Gastrocnemius medialis (tissue), 4 donors: ENCODE data around the gene ATP6V0E1.

Source experiments
- CTCF ChIP-seq, 5 experiments: fragments of 450-650 bp in 3 of 5; fragments of 200-600 bp in 2 of 5; sonication (generic) in 2 of 5; IDR thresholded peaks in 4 of 5; conservative IDR thresholded peaks in 1 of 5; 1 replicate in 4 of 5; 2 replicates in 1 of 5; pipeline ENCODE4 v1.5.1; 2016 to 2019; ENCODE audit warnings: antibody characterized with exemption in 5 of 5, mild to moderate bottlenecking in 3 of 5, moderate library complexity in 3 of 5
- POLR2A ChIP-seq, 2 donors: fragments of 450-650 bp; IDR thresholded peaks; one replicate each; pipeline ENCODE4 v1.6.1; 2017; ENCODE audit warnings: antibody characterized with exemption in 2 of 2, mild to moderate bottlenecking in 2 of 2, moderate library complexity in 2 of 2

DNA sequence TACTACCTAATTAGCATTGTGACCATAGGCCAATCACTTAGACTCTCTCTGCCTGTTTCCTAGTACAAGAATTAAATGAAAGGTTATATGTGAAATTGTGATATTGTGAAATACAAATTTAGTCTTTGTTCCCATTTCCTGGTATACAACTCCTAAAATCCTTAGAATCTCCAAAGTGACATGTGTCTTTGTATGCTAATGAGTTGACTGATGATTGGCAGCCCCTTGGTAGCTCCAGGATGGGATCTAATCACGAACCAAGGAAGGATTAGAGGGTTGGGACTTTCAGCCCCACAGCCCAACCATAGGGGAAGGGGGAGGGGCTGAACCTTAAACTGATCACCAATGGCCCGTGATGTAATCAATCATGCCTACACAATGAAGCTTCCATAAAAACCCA, 31.6 kb downstream of the ATP6V0E1 start:
- TF ChIP-seq CTCF (IDR thresholded peaks at IDR 0.05 in 4 of 5, conservative IDR thresholded peaks at IDR 0.05 in 1 of 5) (no peak), POLR2A (IDR thresholded peaks at IDR 0.05) (no peak)
